Measurements from ENCODE around the gene GTF2A2. TPM values are rescaled to one million over a fixed set of nuclear protein-coding genes. Genes with fewer than 3 reads are reported as not detected.

Gene GTF2A2
- polyA plus RNA-seq, 1 donor from 2014 or later, result 171 TPM

- H3K9ac ChIP-seq (ENCODE audit: low read length), result no peak overlapping the region
These were observed 28.5 kb upstream of the GTF2A2 start for GRCh38 chr15:59685737-59686297.

GRCh38 chr15:59680870-59681269 lies 23.6 kb upstream of the GTF2A2 start:
- H3K27ac ChIP-seq (ENCODE audit: low read length), result no peak overlapping the region
- H3K36me3 ChIP-seq (ENCODE audit: insufficient read depth, low read length), result peaks cover 5% of the 10 kb centered on the region
- TF ChIP-seq POLR2AphosphoS5 (IDR thresholded peaks at IDR 0.05), result no peak
- no peak for TF ChIP-seq SMC3 (conservative IDR thresholded peaks at IDR 0.05; ENCODE audit: poor library complexity)
- no peak for TF ChIP-seq MXI1 (conservative IDR thresholded peaks at IDR 0.05; ENCODE audit: poor library complexity, severe bottlenecking)
- TF ChIP-seq TAF1 (IDR thresholded peaks at IDR 0.05; ENCODE audit: low read depth), result no peak
- TF ChIP-seq EZH2 (IDR thresholded peaks at IDR 0.05; ENCODE audit: borderline replicate concordance, insufficient read depth, low read length, poor library complexity, severe bottlenecking), result no peak
- TF ChIP-seq RAD21 (conservative IDR thresholded peaks at IDR 0.05), result no peak
- TF ChIP-seq REST (IDR thresholded peaks at IDR 0.05; ENCODE audit: borderline replicate concordance), result no peak
- no peak for TF ChIP-seq EP300 (conservative IDR thresholded peaks at IDR 0.05; ENCODE audit: poor library complexity, severe bottlenecking)

More at GRCh38 chr15:59685737-59686297, 28.5 kb upstream of the GTF2A2 start:
- Histone ChIP-seq H3K4me2 (ENCODE audit: low read length) (no peak overlapping the region), H3K36me3 (ENCODE audit: insufficient read depth, low read length) (no peaks in the 10 kb centered on the region), H4K20me1 (ENCODE audit: insufficient read depth) (no peaks in the 10 kb centered on the region), H3K79me2 (replicated peaks; ENCODE audit: insufficient read depth, low read length) (peaks cover 59% of the 10 kb centered on the region), H3K9me2 (ENCODE audit: insufficient read depth, low read length) (no peaks in the 10 kb centered on the region), H2AFZ (ENCODE audit: low read depth, low read length) (no peak overlapping the region), H3K27ac (ENCODE audit: low read length) (no peak overlapping the region), H3K9me3 (ENCODE audit: low read length) (no peaks in the 10 kb centered on the region), H3K4me3 (ENCODE audit: low read length) (no peak overlapping the region), H3K27me3 (ENCODE audit: insufficient read depth, low read depth, low read length) (no peaks in the 10 kb centered on the region), H3F3A (ENCODE audit: insufficient read depth, low read length, poor library complexity, severe bottlenecking) (peaks cover 4% of the 10 kb centered on the region)
- TF ChIP-seq TAF1 (IDR thresholded peaks at IDR 0.05; ENCODE audit: low read depth), result no peak
- no peak for TF ChIP-seq REST (IDR thresholded peaks at IDR 0.05; ENCODE audit: borderline replicate concordance)
- no peak for TF ChIP-seq POLR2AphosphoS5 (IDR thresholded peaks at IDR 0.05)
- TF ChIP-seq EP300 (conservative IDR thresholded peaks at IDR 0.05; ENCODE audit: poor library complexity, severe bottlenecking), result no peak
- no peak for TF ChIP-seq CTCF (IDR thresholded peaks at IDR 0.05; ENCODE audit: poor library complexity, severe bottlenecking)
- no peak for TF ChIP-seq RAD21 (conservative IDR thresholded peaks at IDR 0.05)
- TF ChIP-seq EZH2 (IDR thresholded peaks at IDR 0.05; ENCODE audit: borderline replicate concordance, insufficient read depth, low read length, poor library complexity, severe bottlenecking), result no peak
- no peak for TF ChIP-seq SMC3 (conservative IDR thresholded peaks at IDR 0.05; ENCODE audit: poor library complexity)

More at GRCh38 chr15:59680870-59681269, 23.6 kb upstream of the GTF2A2 start:
- Histone ChIP-seq H3K4me2 (ENCODE audit: low read length) (no peak overlapping the region), H4K20me1 (ENCODE audit: insufficient read depth) (no peaks in the 10 kb centered on the region), H3K9ac (ENCODE audit: low read length) (no peak overlapping the region), H3F3A (ENCODE audit: insufficient read depth, low read length, poor library complexity, severe bottlenecking) (no peaks in the 10 kb centered on the region), H3K4me3 (ENCODE audit: low read length) (no peak overlapping the region), H3K27me3 (ENCODE audit: insufficient read depth, low read depth, low read length) (no peaks in the 10 kb centered on the region), H3K79me2 (replicated peaks; ENCODE audit: insufficient read depth, low read length) (peaks cover 28% of the 10 kb centered on the region), H2AFZ (ENCODE audit: low read depth, low read length) (no peak overlapping the region), H3K9me2 (ENCODE audit: insufficient read depth, low read length) (no peaks in the 10 kb centered on the region), H3K9me3 (ENCODE audit: low read length) (no peaks in the 10 kb centered on the region)

Measured in neural cell (in vitro differentiated cells).